ENCODE data around the gene ILKAP. TPM values are rescaled to one million over a fixed set of nuclear protein-coding genes. Genes with fewer than 3 reads are reported as not detected.

ILKAP gene
- total RNA-seq, 4 donors from 2014 or later = 27.3 to 36.0 (median 34.3) TPM

GRCh38 chr2:238149841-238150572, 53.5 kb downstream of the ILKAP start:
- Histone ChIP-seq H3K4me1 (peaks cover 0 to 6% (median 2%) of the 10 kb centered on the region in 4 donors), H3K9me3 (no peaks in the 10 kb centered on the region), H3K36me3 (peaks cover 0 to 3% (median 0%) of the 10 kb centered on the region in 4 donors), H3K4me3 (no peak overlapping the region), H3K27me3 (no peaks in the 10 kb centered on the region), H3K27ac (replicated peaks in 1 of 4) (no peak overlapping the region)
- no peak for DNase-seq (ENCODE audit: extremely low spot score)
- no peak for TF ChIP-seq EP300 (IDR thresholded peaks at IDR 0.05)
- no peak for TF ChIP-seq POLR2AphosphoS5 (IDR thresholded peaks at IDR 0.05)
- 84% methylated on average over 6 of the region's 14 CpGs for WGBS
- intact Hi-C loops (cut with DNase I) = no loop called here

- Histone ChIP-seq H3K36me3 (peaks cover 0 to 8% (median 0%) of the 10 kb centered on the region in 4 donors), H3K9me3 (no peaks in the 10 kb centered on the region), H3K27me3 (no peaks in the 10 kb centered on the region), H3K4me1 (peaks cover under 1 to 6% (median 3%) of the 10 kb centered on the region in 4 donors), H3K4me3 (no peak overlapping the region), H3K27ac (replicated peaks in 1 of 4) (no peak overlapping the region)
- TF ChIP-seq POLR2A (IDR thresholded peaks at IDR 0.05; ENCODE audit: low read depth) = no peak
- no peak for TF ChIP-seq EP300 (IDR thresholded peaks at IDR 0.05)
- TF ChIP-seq CTCF (IDR thresholded peaks at IDR 0.05) = no peak
- TF ChIP-seq POLR2AphosphoS5 (IDR thresholded peaks at IDR 0.05) = no peak
- no peak for DNase-seq (ENCODE audit: extremely low spot score)
- intact Hi-C loops (cut with DNase I) = no loop called here
- WGBS = 94% methylated on average over 13 of the region's 15 CpGs
These were observed 54.5 kb downstream of the ILKAP start for GRCh38 chr2:238148981-238149380.

- Histone ChIP-seq H3K4me1 (peaks cover 6 to 17% (median 13%) of the 10 kb centered on the region in 4 donors), H3K4me3 (no peak overlapping the region), H3K27ac (replicated peaks in 1 of 4) (no peak overlapping the region), H3K9me3 (no peaks in the 10 kb centered on the region), H3K27me3 (no peaks in the 10 kb centered on the region), H3K36me3 (peaks cover 0 to 8% (median 0%) of the 10 kb centered on the region in 4 donors)
- no peak for DNase-seq (ENCODE audit: extremely low spot score)
- no peak for TF ChIP-seq EP300 (IDR thresholded peaks at IDR 0.05)
- TF ChIP-seq CTCF (IDR thresholded peaks at IDR 0.05) = no peak
- TF ChIP-seq POLR2A (IDR thresholded peaks at IDR 0.05; ENCODE audit: low read depth) = no peak
- TF ChIP-seq POLR2AphosphoS5 (IDR thresholded peaks at IDR 0.05) = no peak
- intact Hi-C loops (cut with DNase I) = no loop called here
- WGBS = 86% methylated on average over 10 of the region's 13 CpGs
These were observed 56.5 kb downstream of the ILKAP start for GRCh38 chr2:238146884-238147544.

- no peaks in the 10 kb centered on the region for H3K9me3 ChIP-seq
- WGBS = 67% methylated on average over 4 of the region's 12 CpGs
- no peak overlapping the region for H3K27ac ChIP-seq (replicated peaks in 1 of 4)
- H3K27me3 ChIP-seq = no peaks in the 10 kb centered on the region
- H3K4me3 ChIP-seq = no peak overlapping the region
- intact Hi-C loops (cut with DNase I) = no loop called here
- no peak for DNase-seq (ENCODE audit: extremely low spot score)
- TF ChIP-seq POLR2A (IDR thresholded peaks at IDR 0.05; ENCODE audit: low read depth) (no peak), CTCF (IDR thresholded peaks at IDR 0.05) (no peak), POLR2AphosphoS5 (IDR thresholded peaks at IDR 0.05) (no peak), EP300 (IDR thresholded peaks at IDR 0.05) (no peak)
- peaks cover 6 to 25% (median 16%) of the 10 kb centered on the region in 4 donors for H3K4me1 ChIP-seq
- H3K36me3 ChIP-seq = peaks cover 0 to 13% (median 2%) of the 10 kb centered on the region in 4 donors
These were observed 57.6 kb downstream of the ILKAP start for GRCh38 chr2:238145851-238146250.

- 90% methylated on average over 2 of the region's 12 CpGs for WGBS
- intact Hi-C loops (cut with DNase I) = no loop called here
- peaks cover 6 to 25% (median 16%) of the 10 kb centered on the region in 4 donors for H3K4me1 ChIP-seq
These were observed 58.4 kb downstream of the ILKAP start for GRCh38 chr2:238145046-238145445.

More at GRCh38 chr2:238145046-238145445, 58.4 kb downstream of the ILKAP start:
- H3K27ac ChIP-seq (replicated peaks in 1 of 4) = no peak overlapping the region
- no peak for DNase-seq (ENCODE audit: extremely low spot score)
- no peak overlapping the region for H3K4me3 ChIP-seq
- H3K27me3 ChIP-seq = no peaks in the 10 kb centered on the region
- peaks cover 0 to 15% (median 3%) of the 10 kb centered on the region in 4 donors for H3K36me3 ChIP-seq
- no peak for TF ChIP-seq EP300 (IDR thresholded peaks at IDR 0.05)
- TF ChIP-seq POLR2AphosphoS5 (IDR thresholded peaks at IDR 0.05) = no peak
- TF ChIP-seq CTCF (IDR thresholded peaks at IDR 0.05) = no peak
- TF ChIP-seq POLR2A (IDR thresholded peaks at IDR 0.05; ENCODE audit: low read depth) = no peak
- H3K9me3 ChIP-seq = no peaks in the 10 kb centered on the region

Measured in esophagus muscularis mucosa (tissue), 4 donors.